ENCODE data around the gene MFAP4.
A peak's percentile ranks its signal among the peaks of the same experiment; 100 is the strongest.

Gene MFAP4

DNA sequence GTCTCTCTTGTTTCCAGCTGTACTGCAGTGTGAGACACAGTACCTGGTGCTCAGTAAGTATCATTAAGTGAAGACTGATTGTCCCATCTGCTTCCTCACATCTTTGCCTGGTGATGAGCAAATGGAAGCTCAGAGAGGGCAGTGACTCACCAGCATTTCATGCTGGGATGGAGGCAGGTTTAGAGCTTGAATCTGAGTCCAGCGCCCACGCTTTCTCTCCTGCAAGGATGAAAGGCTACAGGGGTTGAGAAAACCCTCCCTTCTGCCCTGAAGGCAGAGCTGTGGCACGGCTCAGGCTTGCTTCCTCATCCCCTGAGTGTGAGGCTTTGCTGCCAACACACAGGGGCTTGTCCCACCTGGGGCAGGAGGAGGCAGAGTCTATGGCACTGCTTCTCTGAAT is 22.5 kb upstream of the MFAP4 start:
- DNase-seq: no peak

- no peak for DNase-seq
Observed at GRCh38 chr17:19409066-19409465, 22.1 kb upstream of the MFAP4 start.

DNA sequence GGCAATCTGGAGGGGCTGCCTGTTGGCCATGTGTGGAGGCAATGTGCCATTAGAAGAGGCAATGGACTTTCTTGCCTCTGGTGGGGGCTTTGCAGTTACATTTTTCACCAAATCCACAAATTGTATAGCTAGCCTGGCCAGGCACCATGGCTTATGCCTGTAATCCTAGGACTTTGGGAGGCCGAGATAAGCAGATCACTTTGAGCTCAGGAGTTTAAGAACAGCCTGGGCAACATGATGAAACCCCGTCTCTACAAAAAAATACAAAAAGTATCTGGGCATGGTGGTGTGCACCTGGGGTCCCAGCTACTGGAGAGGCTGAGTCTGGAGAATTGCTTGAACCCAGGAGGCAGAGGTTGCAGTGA is 21.3 kb upstream of the MFAP4 start:
- DNase-seq: no peak

DNA sequence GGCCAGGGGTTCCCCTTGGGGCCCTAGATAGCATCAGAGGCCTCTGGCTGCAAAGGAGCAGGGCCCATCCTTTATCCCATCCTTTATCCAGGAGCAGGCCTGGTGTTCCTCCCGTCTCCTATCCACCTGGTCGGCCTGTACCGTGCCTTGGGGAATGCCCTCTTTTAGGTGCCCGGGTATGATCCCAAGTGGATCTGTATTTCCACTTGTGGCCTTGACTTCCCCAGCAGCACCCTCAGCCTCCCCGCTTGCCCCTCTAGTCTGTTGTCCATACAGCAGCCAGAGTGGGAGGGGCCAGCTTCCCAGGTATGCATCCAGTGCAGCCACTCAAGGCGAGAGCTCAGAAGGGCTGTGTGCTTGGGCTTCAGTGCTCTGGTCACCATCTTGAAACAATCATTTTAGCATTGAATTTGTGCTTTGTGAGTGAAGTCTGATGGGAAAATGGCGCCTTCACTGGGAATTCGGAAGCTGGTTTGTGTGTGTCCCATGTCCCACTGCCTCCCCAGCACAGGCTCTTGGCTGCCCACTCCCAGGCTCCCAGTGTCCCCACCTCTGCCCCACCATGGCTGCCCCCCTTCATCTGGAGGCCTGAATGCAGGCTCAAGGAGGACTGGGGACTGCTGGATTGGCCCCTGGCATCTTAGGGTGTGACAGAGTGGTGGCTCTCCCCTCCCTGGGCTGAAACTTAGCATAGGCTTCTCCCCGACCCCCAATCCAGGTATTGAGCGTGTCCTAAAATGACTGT is 20.8 kb upstream of the MFAP4 start:
- DNase-seq: no peak

GRCh38 chr17:19405114-19405513 is 18.1 kb upstream of the MFAP4 start:
- DNase-seq: no peak

- DNase-seq: no peak
Observed at GRCh38 chr17:19404264-19404663, 17.3 kb upstream of the MFAP4 start.

- DNase-seq: no peak
Observed at GRCh38 chr17:19403021-19403420, 16.0 kb upstream of the MFAP4 start.

DNA sequence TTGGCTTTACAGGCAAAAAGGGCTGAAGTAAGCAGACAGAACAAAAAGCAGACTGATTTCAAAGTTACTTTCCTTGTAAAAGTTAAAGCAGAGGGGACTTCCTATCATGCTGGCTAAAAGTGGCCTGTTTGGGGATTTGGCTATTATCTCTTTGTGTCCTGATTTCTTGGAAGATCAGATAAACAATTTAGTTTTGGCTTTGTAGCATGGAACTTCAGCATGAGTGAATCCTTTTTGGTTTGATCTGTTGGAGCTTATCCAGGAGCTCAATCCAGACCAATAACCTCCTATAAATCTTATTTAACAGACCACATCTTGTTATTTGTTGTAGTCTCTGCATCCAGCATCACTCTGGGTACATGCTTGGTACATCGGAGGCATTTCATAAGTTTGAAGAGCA is 15.2 kb upstream of the MFAP4 start:
- no peak for DNase-seq

DNA sequence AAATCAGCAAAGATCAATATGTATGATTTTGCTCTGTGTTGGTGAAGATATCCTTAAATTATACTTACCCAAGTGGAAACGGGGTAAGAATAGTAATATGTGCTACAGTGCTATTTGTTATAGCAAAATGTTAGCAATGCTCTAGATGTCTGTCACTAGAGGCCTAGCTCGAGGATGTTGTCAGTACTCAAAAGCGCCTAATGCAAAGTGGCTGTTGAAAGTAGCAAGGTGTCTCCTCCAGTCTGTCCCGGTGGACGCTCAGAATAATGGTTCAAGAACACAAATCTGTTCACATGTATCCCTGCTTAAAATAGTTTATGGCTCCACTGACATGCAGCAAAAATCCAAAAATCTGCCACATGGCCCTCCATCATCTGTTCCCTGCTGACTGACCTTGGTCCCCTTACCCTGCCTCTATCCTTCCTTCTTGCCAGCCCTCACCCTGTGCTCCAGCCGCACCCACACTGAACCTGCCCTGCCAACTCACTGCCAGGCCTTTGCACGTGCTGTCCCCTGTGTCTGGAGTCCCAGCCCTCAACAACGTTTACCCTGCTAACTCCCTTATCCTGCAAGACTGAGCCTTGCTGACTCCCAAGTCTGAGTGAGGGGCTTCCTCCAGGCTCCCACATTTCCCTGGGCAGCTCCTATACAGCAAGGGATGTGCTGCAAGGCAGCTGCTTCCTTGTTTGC is 14.5 kb upstream of the MFAP4 start:
- no peak for DNase-seq

DNA sequence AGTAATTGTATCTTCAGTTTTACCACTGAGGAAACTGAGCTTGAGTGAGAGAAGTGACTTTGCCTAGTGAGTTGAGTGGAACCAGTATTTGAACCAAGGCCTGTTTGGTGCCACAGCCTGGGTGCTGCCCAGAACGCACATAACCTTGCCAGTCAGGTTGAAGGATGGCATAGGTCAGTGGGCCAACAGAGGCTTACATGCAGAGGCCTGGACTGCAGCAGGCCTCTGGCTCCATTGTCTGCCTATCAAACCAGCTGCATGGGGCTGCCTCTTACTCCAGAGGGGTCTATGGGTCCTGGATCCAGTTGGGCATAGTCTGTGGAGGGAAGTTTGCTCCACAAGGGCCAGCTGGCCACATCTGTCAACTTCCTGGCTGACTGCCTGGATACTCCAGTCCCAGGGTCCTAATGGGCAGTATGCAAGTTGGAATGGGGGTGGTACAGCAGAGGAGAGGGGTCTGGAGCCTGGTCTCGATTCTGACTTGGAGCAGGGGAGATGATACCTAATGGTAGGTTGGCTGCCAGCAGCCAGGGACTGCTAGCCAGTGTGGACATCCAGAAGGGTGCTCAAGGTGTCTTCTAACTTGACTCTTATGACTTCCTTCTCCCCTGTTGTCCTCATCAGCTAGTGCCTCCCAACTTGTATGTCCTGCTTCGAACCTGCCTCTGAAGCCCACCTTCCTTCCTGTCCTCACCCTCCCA is 12.9 kb upstream of the MFAP4 start:
- no peak for DNase-seq

DNA sequence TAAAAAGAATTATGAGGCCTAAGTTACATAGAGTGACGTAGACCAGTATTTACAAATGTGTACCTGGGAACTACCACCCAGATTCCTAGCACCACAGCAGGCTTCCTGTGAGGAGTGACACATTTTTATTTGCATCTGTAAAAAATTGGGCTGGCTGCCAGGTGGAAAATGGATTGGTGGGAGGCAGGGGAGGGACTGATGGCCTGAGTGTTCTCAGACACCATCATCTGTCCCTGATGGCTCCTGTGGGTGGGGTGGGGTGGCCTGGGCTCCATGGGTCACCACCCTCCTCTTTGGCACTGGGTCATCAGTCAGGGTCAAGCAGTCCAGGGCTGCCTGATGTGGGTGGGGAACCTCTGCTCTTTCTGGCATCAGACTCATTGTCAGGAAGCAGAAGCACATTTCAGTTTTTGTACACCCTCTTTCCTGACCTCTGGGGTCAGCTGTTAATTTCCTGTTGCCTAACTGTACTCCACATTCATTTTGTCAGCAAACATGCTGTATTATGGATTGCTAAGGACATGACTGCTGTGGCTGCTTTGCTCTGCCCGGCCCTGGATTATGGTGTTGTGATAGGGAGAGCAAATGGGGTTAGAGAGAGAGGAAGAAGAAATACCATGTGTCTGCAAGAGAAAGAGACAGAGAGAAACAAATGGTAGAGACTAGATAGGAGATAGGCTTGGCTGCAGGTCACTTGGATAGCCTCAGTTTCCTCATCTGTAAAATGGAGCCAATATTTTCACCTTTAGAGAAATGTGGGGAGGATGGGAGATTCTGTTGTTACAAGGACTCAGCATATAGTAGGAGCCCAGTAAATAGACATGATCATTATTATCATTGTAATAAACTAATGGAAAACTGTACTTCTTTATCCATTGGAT is 11.6 kb upstream of the MFAP4 start:
- peak; percentile 22 for DNase-seq

- no peak for DNase-seq
Observed at GRCh38 chr17:19397556-19398041, 10.6 kb upstream of the MFAP4 start.

DNA sequence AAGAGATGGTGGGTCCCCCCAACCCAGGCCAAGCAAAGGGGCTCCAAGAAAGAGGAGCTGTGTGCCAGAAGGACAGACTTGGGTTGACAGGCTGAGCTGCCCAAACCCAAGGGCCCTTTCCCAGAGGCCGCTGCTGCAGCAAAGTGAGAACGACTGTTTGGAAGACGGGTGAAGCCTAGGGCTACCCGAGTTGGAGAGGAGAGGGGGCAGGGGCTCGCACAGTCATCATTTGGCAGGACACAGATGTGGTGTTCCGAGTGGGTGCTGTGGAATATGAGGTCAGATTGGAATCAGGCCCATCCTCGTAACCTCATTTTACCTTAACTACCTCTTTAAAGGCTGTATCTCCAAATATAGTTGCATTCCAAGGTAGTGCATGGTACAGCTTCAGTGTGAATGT is 5.3 kb upstream of the MFAP4 start:
- DNase-seq: no peak

GRCh38 chr17:19391432-19391831 is 4.4 kb upstream of the MFAP4 start:
- DNase-seq: no peak

DNA sequence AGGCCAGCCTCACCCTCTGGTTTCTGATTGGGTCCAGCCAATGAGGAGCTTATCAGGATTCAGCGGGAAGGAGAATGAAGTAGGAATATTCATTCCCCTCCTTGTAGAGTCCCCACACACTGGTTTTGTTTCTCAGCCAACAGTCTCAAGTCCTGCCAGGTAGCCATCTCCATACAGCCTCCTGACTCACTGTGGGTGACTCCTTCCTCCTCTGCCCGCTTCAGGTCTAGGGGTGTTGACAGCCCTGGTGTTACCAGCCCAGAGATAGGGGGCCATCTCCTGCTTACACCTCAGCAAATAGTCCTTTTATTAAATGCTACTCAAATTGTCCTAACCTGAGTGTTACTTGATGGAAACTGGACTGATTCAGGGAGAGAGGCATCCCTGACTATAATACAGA is 4.0 kb upstream of the MFAP4 start:
- no peak for DNase-seq

GRCh38 chr17:19388791-19389785 is 2.1 kb upstream of the MFAP4 start:
- DNase-seq: no peak

GRCh38 chr17:19387921-19388521 is 1.0 kb upstream of the MFAP4 start:
- DNase-seq: no peak

DNA sequence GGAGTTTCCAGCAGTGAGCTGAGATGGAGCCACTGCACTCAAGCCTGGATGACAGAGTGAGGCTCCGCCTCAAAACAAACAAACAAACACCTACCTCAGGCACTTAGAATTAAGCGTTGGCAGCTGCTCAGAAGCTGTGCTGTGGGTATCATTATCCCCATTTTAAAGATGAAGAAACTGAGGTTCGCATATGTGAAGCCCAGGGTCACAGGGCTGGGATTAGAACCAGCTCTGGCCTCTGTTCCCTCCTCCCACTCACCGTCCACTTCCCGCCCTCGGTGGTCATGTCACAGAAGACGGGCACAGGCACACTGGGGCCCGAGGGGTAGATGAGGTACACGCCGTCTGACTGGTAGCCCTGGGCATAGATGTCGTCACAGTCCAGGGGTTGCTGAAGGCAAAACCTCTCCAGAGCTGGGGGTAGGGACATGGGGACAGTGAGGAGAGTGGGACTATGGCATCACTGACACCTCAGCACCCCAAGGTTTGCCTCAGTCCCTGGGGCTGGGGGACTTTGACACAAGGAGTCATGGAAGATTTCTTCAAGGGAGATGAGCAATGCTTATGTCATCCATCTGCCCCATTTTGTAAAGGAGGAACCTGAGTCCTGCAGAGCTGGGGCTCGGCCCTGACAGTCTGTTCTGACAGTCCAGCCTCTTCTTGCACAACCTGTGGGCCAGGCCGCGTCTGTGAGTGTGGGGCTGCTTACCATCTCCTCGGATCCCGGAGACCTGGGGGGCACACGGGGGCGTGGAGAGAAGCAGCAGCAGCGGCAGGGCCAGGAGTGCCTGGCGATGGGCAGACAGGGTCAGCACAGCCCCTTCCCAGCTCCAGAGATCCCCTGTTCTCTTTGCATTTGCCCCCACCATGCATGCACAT is 700 bp downstream of the MFAP4 start:
- DNase-seq: no peak

GRCh38 chr17:19385521-19385983 is 1.4 kb downstream of the MFAP4 start:
- DNase-seq: no peak

Data from NCI-H2081 treated with DMSO at 0.1 percent for 48 hours (cell line).